Right lung (tissue), 5 donors: ENCODE data around the gene CACNB1. TPM values are rescaled to one million over a fixed set of nuclear protein-coding genes. Genes with fewer than 3 reads are reported as not detected.

Experiments
- DNase-seq, 2 donors: peaks; one replicate each; pipeline ENCODE4 v3.0.0-alpha.2; 2013
- polyA plus RNA-seq, 5 donors: library from polyadenylated mRNA; unstranded; fragments of 120-200 nt; gene quantifications; one replicate each; pipeline versions ENCODE4 v1.2.1 to v1.2.3, GENCODE V29; 2013; ENCODE audit warnings: inconsistent platforms in 1 of 5, low replicate concordance in 1 of 5; ENCODE audit not compliant: insufficient read length in 5 of 5, insufficient read depth in 1 of 5

Gene CACNB1
- polyA plus RNA-seq, 5 donors, result 10.2 to 23.0 (median 13.5) TPM

- no peak for DNase-seq
Measured at GRCh38 chr17:39125143-39125875, 72.2 kb downstream of the CACNB1 start.

GRCh38 chr17:39123627-39124026 is 73.8 kb downstream of the CACNB1 start:
- no peak for DNase-seq

Other genes with a start within 250 kb of the CACNB1 start
- gene FBXO47, start 230.3 kb downstream of the CACNB1 start, polyA plus RNA-seq, result not detected
- 1 to 10 TPM; 5.4 to 8.7 (median 6.1) TPM for gene PLXDC1, start 46.0 kb downstream of the CACNB1 start, polyA plus RNA-seq
- under 1 TPM; 0.27 to 0.66 (median 0.48) TPM for gene ARL5C, start 31.5 kb downstream of the CACNB1 start, polyA plus RNA-seq
- gene RPL19, start 2.6 kb upstream of the CACNB1 start, polyA plus RNA-seq, result 1,000 to 10,000 TPM; 2,041 to 2,572 (median 2,117) TPM
- under 1 TPM; 0.18 to 0.29 (median 0.22) TPM for gene STAC2, start 28.3 kb upstream of the CACNB1 start, polyA plus RNA-seq
- 10 to 100 TPM in 4 of 5 donors, 1 to 10 TPM in 1; 9.3 to 19.0 (median 15.6) TPM for gene FBXL20, start 204.0 kb upstream of the CACNB1 start, polyA plus RNA-seq